ENCODE data around the gene HSPA12B. TPM values are rescaled to one million over a fixed set of nuclear protein-coding genes. Genes with fewer than 3 reads are reported as not detected.
A peak's percentile ranks its signal among the peaks of the same experiment; 100 is the strongest.

The HSPA12B gene
- total and polyA plus RNA-seq, 2 of the 13 experiments (the other 11 are each of a cell fraction or from before 2014, with no cell fraction given), result 0.01 TPM; not detected in 1

DNA sequence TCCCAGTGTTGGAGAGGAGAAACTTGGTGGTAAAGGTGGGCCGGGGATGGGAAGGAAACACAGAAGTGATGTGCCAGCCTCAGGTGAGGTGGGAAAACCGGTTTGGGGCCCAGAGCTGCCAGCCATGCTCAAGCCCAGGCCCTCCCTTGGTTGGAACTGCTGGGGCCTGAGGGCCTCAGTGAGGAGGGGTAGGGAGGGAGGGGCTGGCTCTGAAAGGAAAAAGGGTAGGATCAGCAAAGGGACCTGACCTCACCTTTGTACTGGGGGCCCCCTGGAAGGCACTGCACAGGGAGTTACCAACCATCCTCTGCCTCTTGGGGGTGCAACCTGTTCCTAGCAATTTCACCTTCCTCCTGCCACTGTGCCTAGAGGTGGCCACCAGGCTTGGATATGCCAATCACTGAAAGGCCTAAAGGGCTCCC, 50.6 kb downstream of the HSPA12B start (continued):
- TF ChIP-seq, protein P1, sequence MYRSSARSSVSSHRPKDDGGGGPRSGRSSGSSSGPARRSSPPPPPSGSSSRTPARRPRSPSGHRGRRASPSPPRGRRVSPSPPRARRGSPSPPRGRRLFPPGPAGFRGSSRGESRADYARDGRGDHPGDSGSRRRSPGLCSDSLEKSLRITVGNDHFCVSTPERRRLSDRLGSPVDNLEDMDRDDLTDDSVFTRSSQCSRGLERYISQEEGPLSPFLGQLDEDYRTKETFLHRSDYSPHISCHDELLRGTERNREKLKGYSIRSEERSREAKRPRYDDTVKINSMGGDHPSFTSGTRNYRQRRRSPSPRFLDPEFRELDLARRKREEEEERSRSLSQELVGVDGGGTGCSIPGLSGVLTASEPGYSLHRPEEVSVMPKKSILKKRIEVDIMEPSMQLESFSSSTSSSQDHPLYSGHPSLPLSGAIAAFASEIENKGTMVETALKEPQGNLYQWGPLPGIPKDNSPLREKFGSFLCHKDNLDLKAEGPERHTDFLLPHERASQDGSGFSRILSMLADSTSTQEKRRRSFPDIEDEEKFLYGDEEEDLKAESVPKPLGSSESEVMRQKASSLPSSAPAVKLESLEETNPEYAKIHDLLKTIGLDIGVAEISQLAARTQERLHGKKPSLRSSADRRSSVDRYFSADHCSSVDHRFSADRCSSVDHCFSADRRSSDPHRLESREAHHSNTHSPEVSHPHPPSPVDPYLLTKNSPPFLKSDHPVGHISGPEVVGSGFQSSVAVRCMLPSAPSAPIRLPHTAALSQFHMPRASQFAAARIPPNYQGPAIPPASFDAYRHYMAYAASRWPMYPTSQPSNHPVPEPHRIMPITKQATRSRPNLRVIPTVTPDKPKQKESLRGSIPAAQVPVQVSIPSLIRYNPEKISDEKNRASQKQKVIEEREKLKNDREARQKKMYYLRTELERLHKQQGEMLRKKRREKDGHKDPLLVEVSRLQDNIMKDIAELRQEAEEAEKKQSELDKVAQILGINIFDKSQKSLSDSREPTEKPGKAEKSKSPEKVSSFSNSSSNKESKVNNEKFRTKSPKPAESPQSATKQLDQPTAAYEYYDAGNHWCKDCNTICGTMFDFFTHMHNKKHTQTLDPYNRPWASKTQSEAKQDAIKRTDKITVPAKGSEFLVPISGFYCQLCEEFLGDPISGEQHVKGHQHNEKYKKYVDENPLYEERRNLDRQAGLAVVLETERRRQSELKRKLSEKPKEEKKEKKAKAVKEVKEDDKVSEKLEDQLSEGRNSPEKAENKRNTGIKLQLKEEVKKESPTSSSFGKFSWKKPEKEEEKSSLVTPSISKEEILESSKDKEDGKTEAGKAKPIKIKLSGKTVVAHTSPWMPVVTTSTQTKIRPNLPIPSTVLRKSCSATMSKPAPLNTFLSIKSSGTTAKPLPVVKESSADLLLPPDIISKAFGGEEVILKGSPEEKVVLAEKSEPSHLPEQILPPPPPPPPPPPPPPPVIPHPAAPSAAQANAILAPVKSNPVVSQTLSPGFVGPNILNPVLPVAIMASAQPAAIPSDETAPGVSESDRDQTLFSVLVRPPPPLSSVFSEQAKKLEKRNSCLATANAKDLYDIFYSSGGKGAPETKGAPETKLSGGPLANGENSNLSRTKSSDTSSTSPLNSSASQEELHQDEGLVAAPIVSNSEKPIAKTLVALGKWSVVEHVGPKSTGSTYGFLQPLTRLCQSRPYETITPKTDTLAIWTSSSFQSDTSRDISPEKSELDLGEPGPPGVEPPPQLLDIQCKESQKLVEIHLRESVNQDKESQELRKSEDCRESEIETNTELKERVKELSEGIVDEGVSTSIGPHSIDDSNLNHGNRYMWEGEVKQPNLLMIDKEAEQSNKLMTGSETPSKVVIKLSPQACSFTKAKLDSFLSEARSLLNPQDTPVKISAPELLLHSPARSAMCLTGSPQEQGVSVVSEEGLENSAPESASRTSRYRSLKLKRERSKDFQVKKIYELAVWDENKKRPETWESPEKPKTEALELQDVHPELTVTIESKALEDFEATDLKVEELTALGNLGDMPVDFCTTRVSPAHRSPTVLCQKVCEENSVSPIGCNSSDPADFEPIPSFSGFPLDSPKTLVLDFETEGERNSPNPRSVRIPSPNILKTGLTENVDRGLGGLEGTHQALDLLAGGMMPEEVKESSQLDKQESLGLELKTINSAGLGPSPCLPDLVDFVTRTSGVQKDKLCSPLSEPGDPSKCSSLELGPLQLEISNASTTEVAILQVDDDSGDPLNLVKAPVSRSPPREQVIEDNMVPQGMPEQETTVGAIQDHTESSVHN (CRISPR knock-in tag; IDR thresholded peaks at IDR 0.05), result 0 out of 2 replicates have a peak, but pooled peaks have one; percentile 43
- TF ChIP-seq, protein P2, sequence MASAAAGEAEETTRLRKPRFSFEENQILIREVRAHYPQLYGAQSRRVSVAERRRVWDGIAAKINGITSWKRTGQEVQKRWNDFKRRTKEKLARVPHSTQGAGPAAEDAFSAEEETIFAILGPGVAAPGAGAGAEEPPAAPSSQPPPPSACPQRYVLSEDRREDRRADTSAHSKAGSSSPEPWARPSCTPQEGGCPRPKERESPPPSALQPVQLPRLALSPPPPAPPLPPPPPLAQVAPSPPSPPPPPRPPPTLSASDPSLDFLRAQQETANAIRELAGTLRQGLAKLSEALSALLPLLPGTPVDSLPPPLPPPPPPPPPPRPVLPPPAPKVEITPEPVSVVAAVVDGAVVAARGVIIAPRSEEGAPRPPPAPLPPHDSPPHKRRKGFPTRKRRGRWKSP (CRISPR knock-in tag; IDR thresholded peaks at IDR 0.05), result no peak
- TF ChIP-seq, protein P3, sequence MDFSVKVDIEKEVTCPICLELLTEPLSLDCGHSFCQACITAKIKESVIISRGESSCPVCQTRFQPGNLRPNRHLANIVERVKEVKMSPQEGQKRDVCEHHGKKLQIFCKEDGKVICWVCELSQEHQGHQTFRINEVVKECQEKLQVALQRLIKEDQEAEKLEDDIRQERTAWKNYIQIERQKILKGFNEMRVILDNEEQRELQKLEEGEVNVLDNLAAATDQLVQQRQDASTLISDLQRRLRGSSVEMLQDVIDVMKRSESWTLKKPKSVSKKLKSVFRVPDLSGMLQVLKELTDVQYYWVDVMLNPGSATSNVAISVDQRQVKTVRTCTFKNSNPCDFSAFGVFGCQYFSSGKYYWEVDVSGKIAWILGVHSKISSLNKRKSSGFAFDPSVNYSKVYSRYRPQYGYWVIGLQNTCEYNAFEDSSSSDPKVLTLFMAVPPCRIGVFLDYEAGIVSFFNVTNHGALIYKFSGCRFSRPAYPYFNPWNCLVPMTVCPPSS (IDR thresholded peaks at IDR 0.05), result no peak
- TF ChIP-seq ZNF343 (CRISPR knock-in tag; IDR thresholded peaks at IDR 0.05), result no peak
- TF ChIP-seq KDM3A (CRISPR knock-in tag; IDR thresholded peaks at IDR 0.05; ENCODE audit: low read depth), result no peak
- no peak for TF ChIP-seq MXD4 (CRISPR knock-in tag; IDR thresholded peaks at IDR 0.05)
- TF ChIP-seq, protein P4, sequence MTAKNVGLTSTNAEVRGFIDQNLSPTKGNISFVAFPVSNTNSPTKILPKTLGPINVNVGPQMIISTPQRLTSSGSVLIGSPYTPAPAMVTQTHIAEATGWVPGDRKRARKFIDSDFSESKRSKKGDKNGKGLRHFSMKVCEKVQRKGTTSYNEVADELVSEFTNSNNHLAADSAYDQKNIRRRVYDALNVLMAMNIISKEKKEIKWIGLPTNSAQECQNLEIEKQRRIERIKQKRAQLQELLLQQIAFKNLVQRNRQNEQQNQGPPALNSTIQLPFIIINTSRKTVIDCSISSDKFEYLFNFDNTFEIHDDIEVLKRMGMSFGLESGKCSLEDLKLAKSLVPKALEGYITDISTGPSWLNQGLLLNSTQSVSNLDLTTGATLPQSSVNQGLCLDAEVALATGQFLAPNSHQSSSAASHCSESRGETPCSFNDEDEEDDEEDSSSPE (CRISPR knock-in tag; IDR thresholded peaks at IDR 0.05), result no peak
- TF ChIP-seq ELF1 (CRISPR knock-in tag; IDR thresholded peaks at IDR 0.05), result no peak
- TF ChIP-seq REPIN1 (CRISPR knock-in tag; IDR thresholded peaks at IDR 0.05; ENCODE audit: borderline replicate concordance, low read depth), result no peak
- TF ChIP-seq, protein P5, sequence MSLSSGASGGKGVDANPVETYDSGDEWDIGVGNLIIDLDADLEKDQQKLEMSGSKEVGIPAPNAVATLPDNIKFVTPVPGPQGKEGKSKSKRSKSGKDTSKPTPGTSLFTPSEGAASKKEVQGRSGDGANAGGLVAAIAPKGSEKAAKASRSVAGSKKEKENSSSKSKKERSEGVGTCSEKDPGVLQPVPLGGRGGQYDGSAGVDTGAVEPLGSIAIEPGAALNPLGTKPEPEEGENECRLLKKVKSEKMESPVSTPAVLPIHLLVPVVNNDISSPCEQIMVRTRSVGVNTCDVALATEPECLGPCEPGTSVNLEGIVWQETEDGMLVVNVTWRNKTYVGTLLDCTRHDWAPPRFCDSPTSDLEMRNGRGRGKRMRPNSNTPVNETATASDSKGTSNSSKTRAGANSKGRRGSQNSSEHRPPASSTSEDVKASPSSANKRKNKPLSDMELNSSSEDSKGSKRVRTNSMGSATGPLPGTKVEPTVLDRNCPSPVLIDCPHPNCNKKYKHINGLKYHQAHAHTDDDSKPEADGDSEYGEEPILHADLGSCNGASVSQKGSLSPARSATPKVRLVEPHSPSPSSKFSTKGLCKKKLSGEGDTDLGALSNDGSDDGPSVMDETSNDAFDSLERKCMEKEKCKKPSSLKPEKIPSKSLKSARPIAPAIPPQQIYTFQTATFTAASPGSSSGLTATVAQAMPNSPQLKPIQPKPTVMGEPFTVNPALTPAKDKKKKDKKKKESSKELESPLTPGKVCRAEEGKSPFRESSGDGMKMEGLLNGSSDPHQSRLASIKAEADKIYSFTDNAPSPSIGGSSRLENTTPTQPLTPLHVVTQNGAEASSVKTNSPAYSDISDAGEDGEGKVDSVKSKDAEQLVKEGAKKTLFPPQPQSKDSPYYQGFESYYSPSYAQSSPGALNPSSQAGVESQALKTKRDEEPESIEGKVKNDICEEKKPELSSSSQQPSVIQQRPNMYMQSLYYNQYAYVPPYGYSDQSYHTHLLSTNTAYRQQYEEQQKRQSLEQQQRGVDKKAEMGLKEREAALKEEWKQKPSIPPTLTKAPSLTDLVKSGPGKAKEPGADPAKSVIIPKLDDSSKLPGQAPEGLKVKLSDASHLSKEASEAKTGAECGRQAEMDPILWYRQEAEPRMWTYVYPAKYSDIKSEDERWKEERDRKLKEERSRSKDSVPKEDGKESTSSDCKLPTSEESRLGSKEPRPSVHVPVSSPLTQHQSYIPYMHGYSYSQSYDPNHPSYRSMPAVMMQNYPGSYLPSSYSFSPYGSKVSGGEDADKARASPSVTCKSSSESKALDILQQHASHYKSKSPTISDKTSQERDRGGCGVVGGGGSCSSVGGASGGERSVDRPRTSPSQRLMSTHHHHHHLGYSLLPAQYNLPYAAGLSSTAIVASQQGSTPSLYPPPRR (CRISPR knock-in tag; IDR thresholded peaks at IDR 0.05; ENCODE audit: borderline replicate concordance), result no peak

Data from HepG2 (cell line).